ENCODE measurements around the gene COL25A1.

The COL25A1 gene

DNA sequence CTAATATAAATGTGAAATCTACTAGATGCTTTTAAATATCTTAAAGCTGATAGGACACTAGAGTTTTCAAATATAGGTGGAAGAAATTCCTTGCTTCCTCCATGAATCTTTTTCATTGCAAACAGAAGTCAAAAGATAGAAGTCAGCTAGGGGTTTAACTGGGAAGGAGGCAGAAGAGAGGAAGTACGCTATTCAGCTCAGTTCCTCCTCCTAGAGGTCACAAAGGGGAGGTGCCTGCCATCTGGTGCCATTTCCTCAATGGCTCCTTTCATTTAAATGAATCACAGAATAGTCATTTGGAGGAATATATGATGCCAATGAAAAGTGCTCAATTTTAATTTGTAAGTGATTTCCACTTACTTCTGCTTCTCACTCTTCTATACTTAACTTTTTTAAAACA lies 8.5 kb downstream of the COL25A1 start:
- Histone ChIP-seq H3K4me3 (no peak overlapping the region), H3K27ac (no peak overlapping the region)
- no peak for DNase-seq (ENCODE audit: low spot score)
- TF ChIP-seq, protein P1, sequence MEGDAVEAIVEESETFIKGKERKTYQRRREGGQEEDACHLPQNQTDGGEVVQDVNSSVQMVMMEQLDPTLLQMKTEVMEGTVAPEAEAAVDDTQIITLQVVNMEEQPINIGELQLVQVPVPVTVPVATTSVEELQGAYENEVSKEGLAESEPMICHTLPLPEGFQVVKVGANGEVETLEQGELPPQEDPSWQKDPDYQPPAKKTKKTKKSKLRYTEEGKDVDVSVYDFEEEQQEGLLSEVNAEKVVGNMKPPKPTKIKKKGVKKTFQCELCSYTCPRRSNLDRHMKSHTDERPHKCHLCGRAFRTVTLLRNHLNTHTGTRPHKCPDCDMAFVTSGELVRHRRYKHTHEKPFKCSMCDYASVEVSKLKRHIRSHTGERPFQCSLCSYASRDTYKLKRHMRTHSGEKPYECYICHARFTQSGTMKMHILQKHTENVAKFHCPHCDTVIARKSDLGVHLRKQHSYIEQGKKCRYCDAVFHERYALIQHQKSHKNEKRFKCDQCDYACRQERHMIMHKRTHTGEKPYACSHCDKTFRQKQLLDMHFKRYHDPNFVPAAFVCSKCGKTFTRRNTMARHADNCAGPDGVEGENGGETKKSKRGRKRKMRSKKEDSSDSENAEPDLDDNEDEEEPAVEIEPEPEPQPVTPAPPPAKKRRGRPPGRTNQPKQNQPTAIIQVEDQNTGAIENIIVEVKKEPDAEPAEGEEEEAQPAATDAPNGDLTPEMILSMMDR (IDR thresholded peaks at IDR 0.05) = peak; percentile 15

DNA sequence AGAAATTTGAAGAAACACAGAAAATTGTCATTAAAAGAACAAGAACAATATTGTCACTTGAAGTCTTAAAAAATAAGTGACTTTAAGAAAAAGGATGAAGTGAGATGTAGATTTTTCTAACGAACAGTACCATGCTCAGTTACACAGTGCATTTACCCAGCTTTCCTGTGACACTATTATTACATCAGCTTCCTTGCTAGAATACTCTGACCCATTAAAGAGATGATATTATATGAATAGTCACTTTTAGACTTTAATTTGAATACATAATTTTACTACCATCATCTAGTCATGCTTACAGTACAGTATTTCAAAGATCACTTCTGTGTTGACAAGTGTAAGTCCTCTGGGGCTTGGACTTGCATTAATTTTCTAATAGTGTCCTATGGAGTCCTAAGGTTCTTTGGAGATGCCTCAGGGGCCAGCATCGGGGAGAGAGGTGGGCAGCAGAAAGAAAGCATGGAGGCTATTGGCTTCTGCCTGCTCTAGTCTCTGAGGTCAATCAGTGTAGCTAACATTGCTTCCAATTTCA lies 10.7 kb downstream of the COL25A1 start:
- Histone ChIP-seq H3K27ac (no peak overlapping the region), H3K4me3 (no peak overlapping the region)
- TF ChIP-seq, protein P1 (IDR thresholded peaks at IDR 0.05) = no peak
- DNase-seq (ENCODE audit: low spot score) = no peak

DNA sequence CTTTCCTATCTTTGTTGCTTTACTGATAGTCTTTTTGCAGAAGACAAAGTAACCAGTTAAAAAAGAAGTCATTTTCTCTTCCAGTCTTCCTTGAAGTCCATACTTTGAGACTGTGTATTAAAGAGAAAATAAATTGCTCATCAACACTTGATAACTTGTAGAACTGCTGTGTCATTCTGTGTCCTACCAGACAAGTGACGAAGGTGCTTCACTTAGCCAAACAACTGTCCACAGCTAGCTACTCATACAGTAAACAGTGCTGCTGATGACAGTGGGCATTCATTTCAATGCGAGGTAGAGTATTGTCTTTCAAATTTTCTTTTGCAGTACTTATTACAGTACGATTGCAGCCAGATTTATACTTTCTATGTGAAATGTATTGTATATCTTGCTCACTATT lies 11.5 kb downstream of the COL25A1 start:
- Histone ChIP-seq H3K27ac (no peak overlapping the region), H3K4me3 (no peak overlapping the region)
- no peak for DNase-seq (ENCODE audit: low spot score)
- TF ChIP-seq, protein P1 (IDR thresholded peaks at IDR 0.05) = no peak

DNA sequence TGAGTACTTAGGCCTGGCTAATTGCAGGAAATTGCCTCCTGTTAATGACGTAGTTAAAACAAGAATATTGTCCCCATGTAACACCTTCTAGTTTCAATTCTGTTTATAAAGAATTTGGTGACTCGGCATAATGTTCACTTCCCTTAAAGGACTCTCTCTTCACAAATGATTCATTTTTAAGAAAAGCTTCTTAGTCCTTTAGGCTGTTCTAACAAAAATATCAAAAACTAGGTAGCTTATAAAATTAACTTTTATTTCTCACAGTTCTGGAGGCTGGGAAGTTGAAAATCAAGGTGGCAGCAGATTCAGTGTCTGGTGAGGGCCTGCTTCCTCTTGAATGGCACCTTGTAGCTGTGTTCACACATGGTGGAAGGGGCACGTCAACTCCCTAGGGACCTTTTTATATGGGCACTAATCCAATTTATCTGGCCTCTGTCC lies 23.8 kb downstream of the COL25A1 start:
- TF ChIP-seq, protein P1 (IDR thresholded peaks at IDR 0.05) = no peak
- DNase-seq (ENCODE audit: low spot score) = no peak
- Histone ChIP-seq H3K4me3 (no peak overlapping the region), H3K27ac (no peak overlapping the region)

DNA sequence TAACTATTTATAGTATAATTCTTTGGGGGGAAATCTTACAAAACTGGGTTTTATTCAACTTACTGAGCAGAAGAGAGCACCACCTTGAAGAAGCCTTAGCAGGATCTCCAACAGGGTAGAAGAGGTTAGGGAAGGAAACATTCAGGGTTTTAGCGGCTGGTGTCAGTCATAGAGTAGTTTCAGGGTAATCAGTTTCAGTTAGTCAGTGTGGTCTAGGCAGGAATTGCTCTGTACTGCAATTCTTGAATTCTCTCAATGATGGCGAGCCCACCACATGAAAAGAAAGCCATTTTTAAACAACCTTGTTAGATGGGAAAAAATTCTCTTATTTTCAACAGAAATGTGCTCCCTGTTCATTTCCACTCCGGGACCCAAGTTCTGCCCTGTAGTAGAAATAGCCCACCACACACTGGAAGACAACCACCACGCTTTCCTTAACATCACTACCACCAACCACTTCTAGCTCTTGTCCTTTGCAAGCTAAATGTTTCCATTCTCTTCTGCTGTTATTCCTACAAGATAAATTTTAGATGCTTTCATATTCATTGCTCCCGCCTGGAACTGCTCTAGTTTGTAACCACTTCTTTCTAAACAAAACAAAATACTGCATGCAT lies 25.9 kb downstream of the COL25A1 start:
- Histone ChIP-seq H3K4me3 (no peak overlapping the region), H3K27ac (no peak overlapping the region)
- TF ChIP-seq, protein P1 (IDR thresholded peaks at IDR 0.05) = no peak
- DNase-seq (ENCODE audit: low spot score) = no peak

DNA sequence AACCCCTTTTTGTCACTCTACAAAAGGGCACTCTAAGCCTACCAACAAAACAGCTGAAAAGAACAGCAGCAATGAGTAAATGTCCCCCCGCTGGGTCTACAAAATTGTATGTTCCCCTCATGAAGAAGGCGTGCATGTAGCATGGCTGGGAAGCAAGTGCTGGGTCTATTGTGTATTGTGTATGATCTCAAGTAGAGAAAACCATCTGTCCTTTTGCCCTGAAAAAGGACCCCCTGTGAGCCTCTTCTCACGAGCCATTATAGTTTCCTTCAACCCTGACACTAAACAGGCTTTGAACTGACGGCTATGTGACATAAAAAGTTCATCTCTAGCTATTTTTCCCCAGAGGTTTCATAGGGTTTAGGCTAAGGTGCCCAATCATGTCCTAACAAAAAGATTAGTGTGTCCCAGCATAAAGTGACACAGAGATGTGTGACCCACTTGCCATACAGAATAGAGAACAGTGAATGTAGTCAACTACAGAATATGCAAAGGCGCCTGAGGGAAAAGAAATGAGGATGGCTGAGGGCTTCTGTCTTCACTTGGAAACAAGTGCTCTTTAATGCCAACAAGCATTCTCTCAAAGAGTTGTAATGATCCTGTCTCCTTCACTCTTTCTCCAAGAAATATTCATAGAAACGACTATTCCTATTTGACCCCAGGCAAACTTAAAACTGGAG lies 27.3 kb downstream of the COL25A1 start:
- DNase-seq (ENCODE audit: low spot score) = no peak
- Histone ChIP-seq H3K4me3 (no peak overlapping the region), H3K27ac (no peak overlapping the region)
- TF ChIP-seq, protein P1 (IDR thresholded peaks at IDR 0.05) = no peak

DNA sequence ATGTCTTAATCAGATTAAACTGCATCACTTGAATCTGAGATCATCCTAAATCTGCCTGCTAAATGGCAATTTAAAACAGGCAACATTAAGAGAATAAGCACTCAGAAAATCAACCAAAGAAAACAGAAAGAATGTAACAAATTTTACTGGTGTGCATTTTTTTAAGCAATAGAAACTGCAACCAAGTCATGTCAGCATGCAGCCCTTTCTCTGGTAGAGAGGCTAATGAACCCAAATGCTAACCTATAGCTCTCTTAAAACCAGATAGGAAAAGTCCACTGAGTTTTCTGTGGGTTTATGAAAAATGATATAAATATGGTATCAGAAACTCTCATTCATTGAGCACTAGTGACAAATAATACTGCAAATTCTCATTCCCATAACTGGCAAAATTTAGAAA lies 35.6 kb downstream of the COL25A1 start:
- no peak overlapping the region for H3K4me3 ChIP-seq
- TF ChIP-seq, protein P1 (IDR thresholded peaks at IDR 0.05) = no peak
- DNase-seq (ENCODE audit: low spot score) = no peak
- H3K27ac ChIP-seq = no peak overlapping the region

Measured in coronary artery (tissue), 2 donors.